ENCODE measurements around the gene KRT39. TPM values are rescaled to one million over a fixed set of nuclear protein-coding genes. Genes with fewer than 3 reads are reported as not detected.

The KRT39 gene
- total RNA-seq, 1 donor from 2014 or later = not detected

GRCh38 chr17:40981115-40981514 lies 14.4 kb upstream of the KRT39 start:
- DNase-seq (ENCODE audit: low spot score in 2 of 2) (no peak), FAIRE-seq (no peak)

GRCh38 chr17:40980596-40980995 lies 13.8 kb upstream of the KRT39 start:
- peak; percentile 2 to 17 for DNase-seq (ENCODE audit: low spot score in 2 of 2)
- no peak for FAIRE-seq

- DNase-seq (ENCODE audit: low spot score in 2 of 2) (no peak), FAIRE-seq (no peak)
Observed at GRCh38 chr17:40980117-40980516, 13.4 kb upstream of the KRT39 start.

- DNase-seq (ENCODE audit: low spot score in 2 of 2) (no peak), FAIRE-seq (no peak)
Observed at GRCh38 chr17:40978575-40979151, 11.9 kb upstream of the KRT39 start.

GRCh38 chr17:40975516-40975915 lies 8.8 kb upstream of the KRT39 start:
- FAIRE-seq (no peak), DNase-seq (ENCODE audit: low spot score in 2 of 2) (no peak)

GRCh38 chr17:40974366-40974765 lies 7.6 kb upstream of the KRT39 start:
- DNase-seq (ENCODE audit: low spot score in 2 of 2) (no peak), FAIRE-seq (no peak)

- DNase-seq (ENCODE audit: low spot score in 2 of 2) (no peak), FAIRE-seq (no peak)
Observed at GRCh38 chr17:40967582-40967981, 834 bp upstream of the KRT39 start.

GRCh38 chr17:40963838-40964237 lies 2.9 kb downstream of the KRT39 start:
- DNase-seq (ENCODE audit: low spot score in 2 of 2) (no peak), FAIRE-seq (no peak)

GRCh38 chr17:40962059-40962561 lies 4.6 kb downstream of the KRT39 start:
- no peak for FAIRE-seq
- DNase-seq (ENCODE audit: low spot score in 2 of 2) = no peak

GRCh38 chr17:40961591-40961990 lies 5.2 kb downstream of the KRT39 start:
- FAIRE-seq (no peak), DNase-seq (ENCODE audit: low spot score in 2 of 2) (no peak)

GRCh38 chr17:40960144-40960543 lies 6.6 kb downstream of the KRT39 start:
- DNase-seq (ENCODE audit: low spot score in 2 of 2) = no peak
- FAIRE-seq = no peak

GRCh38 chr17:40958086-40958953 lies 8.4 kb downstream of the KRT39 start:
- DNase-seq (ENCODE audit: low spot score in 2 of 2) (no peak), FAIRE-seq (no peak)

GRCh38 chr17:40956401-40957254 lies 10.1 kb downstream of the KRT39 start:
- DNase-seq (ENCODE audit: low spot score in 2 of 2) (no peak), FAIRE-seq (no peak)

GRCh38 chr17:40953881-40954280 lies 12.9 kb downstream of the KRT39 start:
- no peak for FAIRE-seq

GRCh38 chr17:40952661-40953060 lies 14.1 kb downstream of the KRT39 start:
- no peak for FAIRE-seq
- no peak for DNase-seq (ENCODE audit: low spot score in 2 of 2)

More at GRCh38 chr17:40953881-40954280, 12.9 kb downstream of the KRT39 start:
- no peak for DNase-seq (ENCODE audit: low spot score in 2 of 2)

GRCh38 chr17:40952154-40952553 lies 14.6 kb downstream of the KRT39 start:
- FAIRE-seq (no peak), DNase-seq (ENCODE audit: low spot score in 2 of 2) (no peak)

GRCh38 chr17:40951011-40951622 lies 15.6 kb downstream of the KRT39 start:
- FAIRE-seq (no peak), DNase-seq (ENCODE audit: low spot score in 2 of 2) (no peak)

GRCh38 chr17:40950176-40950575 lies 16.6 kb downstream of the KRT39 start:
- no peak for FAIRE-seq
- DNase-seq (ENCODE audit: low spot score in 2 of 2) = no peak

GRCh38 chr17:40949418-40949817 lies 17.3 kb downstream of the KRT39 start:
- no peak for DNase-seq (ENCODE audit: low spot score in 2 of 2)
- FAIRE-seq = no peak

- DNase-seq (ENCODE audit: low spot score in 2 of 2) = no peak
- no peak for FAIRE-seq
Observed at GRCh38 chr17:40947929-40948328, 18.8 kb downstream of the KRT39 start.

All from frontal cortex (tissue), 4 donors.